Measurements from ENCODE around the gene EPB41.

DNA sequence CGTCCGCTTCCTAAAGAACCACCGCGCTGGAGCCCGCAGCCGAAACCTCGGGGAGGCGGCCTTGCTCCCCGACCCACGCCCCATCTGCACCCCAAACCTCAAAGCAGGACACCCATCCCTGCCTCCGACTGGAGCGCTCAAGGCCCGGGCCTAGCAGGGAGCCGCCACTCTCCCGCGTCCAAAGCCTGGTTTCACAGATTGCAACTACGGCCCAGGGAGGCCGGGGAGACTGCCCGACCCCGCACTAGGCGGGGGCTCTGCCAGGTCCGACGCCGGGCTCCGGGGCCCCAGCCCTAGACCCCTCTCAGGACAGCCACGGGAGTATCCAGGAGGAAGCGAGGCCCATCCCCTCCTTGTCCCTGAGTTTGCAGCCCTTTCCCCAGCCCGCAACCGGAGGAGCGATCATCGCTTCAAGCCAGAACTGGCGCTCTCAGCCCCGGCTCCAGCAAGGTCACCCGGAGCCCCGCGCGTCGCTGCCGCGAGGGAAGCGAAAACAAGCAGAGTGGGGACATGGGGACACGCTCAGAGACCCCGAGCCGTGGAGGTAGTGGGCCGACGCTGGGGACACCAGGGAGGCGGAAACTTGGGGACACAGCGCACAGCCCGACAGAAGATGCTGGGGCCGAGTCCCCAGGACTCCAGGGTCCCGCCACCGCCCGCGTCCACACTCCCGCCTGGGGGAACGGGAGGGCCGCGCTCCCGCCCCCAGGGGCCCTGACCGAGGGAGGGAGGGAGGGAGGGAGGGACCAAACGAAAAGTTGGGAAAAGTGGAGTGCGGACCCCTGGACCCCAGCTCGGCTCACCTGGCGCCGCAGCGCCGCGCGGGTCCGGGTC is 208.9 kb downstream of the EPB41 start:
- TF ChIP-seq REST (IDR thresholded peaks at IDR 0.05; ENCODE audit: unreplicated experiment), result no peak
- TF ChIP-seq, protein P1, sequence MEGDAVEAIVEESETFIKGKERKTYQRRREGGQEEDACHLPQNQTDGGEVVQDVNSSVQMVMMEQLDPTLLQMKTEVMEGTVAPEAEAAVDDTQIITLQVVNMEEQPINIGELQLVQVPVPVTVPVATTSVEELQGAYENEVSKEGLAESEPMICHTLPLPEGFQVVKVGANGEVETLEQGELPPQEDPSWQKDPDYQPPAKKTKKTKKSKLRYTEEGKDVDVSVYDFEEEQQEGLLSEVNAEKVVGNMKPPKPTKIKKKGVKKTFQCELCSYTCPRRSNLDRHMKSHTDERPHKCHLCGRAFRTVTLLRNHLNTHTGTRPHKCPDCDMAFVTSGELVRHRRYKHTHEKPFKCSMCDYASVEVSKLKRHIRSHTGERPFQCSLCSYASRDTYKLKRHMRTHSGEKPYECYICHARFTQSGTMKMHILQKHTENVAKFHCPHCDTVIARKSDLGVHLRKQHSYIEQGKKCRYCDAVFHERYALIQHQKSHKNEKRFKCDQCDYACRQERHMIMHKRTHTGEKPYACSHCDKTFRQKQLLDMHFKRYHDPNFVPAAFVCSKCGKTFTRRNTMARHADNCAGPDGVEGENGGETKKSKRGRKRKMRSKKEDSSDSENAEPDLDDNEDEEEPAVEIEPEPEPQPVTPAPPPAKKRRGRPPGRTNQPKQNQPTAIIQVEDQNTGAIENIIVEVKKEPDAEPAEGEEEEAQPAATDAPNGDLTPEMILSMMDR (conservative IDR thresholded peaks at IDR 0.05; ENCODE audit: low read depth in 2 of 2), result no peak
- peak; percentile 74 for TF ChIP-seq EZH2 (IDR thresholded peaks at IDR 0.05; ENCODE audit: low read depth, unreplicated experiment)
- no peak for TF ChIP-seq POLR2AphosphoS5 (IDR thresholded peaks at IDR 0.05; ENCODE audit: low read depth)
- peak; percentile 46 for TF ChIP-seq EZH2phosphoT487 (IDR thresholded peaks at IDR 0.05; ENCODE audit: unreplicated experiment)
- no peak for TF ChIP-seq CREB1 (CRISPR knock-in tag; IDR thresholded peaks at IDR 0.05; ENCODE audit: low read depth)
- TF ChIP-seq, protein P2, sequence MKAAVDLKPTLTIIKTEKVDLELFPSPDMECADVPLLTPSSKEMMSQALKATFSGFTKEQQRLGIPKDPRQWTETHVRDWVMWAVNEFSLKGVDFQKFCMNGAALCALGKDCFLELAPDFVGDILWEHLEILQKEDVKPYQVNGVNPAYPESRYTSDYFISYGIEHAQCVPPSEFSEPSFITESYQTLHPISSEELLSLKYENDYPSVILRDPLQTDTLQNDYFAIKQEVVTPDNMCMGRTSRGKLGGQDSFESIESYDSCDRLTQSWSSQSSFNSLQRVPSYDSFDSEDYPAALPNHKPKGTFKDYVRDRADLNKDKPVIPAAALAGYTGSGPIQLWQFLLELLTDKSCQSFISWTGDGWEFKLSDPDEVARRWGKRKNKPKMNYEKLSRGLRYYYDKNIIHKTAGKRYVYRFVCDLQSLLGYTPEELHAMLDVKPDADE (IDR thresholded peaks at IDR 0.05), result no peak
- no peak for TF ChIP-seq JUNB (IDR thresholded peaks at IDR 0.05; ENCODE audit: unreplicated experiment)
- no peak for TF ChIP-seq ZNF331 (CRISPR knock-in tag; IDR thresholded peaks at IDR 0.05; ENCODE audit: low read depth)
- TF ChIP-seq ZNF462 (CRISPR knock-in tag; IDR thresholded peaks at IDR 0.05), result no peak
- TF ChIP-seq ZNF114 (CRISPR knock-in tag; IDR thresholded peaks at IDR 0.05), result no peak
